ENCODE data around the gene KAT5.
"Not testable (repeated sequence)": the region's sequence is repeated elsewhere in the genome, so short reads cannot be mapped to it uniquely, and the experiment has no call there.

Gene KAT5

DNA sequence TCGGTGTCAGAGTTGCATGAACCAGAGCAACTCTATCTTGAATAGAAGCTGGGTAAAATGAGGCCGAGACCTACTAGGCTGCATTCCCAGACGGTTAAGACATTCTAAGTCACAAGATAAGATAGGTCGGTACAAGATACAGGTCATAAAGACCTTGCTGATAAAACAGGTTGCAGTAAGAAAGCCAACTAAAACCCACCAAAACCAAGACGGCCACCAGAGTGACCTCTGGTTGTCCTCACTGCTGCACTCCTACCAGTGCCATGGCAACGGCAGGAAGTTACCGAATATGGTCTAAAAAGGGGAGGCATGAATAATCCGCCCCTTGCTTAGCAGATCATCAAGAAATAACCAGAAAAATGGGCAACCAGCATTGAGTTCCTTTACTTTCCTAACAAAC, 2.4 kb upstream of the KAT5 start:
- DNase-seq (ENCODE audit: low read depth): no peak

DNA sequence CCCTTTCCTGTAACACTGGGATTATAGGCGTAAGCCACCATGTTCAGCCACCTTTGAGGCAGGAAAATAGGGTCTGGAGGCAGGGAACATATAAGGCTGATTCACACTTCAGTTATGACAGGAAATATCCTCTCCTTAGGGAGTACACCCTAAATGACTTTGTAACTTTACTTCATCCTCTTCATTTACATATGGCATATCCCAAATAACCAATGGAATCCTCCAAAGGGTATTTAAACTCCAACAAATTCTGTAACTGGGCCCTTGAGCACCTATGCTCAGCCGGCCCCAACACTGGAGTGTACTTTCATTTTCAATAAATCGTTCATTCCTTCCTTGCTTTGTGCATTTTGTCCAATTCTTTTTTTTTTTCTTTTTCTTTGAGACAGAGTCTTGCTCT, 1.6 kb upstream of the KAT5 start:
- no peak for DNase-seq (ENCODE audit: low read depth)

DNA sequence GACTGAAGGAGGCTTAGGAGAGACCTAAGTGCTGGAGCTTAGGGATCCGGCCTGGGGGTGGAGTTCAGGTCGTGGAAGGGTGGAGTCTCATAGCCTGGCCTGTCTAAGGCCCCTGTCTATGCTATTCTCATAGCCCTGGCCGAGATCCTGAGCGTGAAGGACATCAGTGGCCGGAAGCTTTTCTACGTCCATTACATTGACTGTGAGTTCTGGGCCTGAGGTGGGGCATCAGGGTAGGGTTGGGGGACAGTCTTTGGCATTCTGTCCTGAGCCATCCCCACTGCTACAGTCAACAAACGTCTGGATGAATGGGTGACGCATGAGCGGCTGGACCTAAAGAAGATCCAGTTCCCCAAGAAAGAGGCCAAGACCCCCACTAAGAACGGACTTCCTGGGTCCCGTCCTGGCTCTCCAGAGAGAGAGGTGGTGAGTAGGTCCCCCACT, 603 bp downstream of the KAT5 start:
- no peak for DNase-seq (ENCODE audit: low read depth)

DNA sequence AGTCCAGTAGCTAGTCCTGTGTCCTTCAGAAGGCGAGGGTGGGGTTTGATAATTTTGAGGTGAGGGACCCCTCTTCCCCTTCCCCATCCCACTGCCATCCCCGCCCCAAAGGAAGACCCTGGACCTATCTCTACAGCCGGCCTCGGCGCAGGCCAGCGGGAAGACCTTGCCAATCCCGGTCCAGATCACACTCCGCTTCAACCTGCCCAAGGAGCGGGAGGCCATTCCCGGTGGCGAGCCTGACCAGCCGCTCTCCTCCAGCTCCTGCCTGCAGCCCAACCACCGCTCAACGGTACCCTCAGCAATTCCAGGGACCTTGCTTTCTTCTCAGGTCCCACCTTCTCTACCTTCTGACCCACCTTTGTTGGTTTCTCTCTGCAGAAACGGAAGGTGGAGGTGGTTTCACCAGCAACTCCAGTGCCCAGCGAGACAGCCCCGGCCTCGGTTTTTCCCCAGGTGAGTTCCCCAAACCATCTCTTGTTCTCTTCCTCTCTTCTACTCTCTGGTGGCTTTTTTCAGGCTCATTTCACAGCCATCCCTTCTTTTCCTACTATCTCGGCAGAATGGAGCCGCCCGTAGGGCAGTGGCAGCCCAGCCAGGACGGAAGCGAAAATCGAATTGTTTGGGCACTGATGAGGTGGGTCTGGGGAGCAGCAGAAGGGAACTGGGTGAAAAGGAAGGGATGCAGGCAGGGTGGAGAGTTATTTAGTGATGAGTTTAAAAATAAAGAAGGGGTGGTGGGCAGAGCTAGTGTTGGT, 1.3 kb downstream of the KAT5 start:
- DNase-seq (ENCODE audit: low read depth): no peak

DNA sequence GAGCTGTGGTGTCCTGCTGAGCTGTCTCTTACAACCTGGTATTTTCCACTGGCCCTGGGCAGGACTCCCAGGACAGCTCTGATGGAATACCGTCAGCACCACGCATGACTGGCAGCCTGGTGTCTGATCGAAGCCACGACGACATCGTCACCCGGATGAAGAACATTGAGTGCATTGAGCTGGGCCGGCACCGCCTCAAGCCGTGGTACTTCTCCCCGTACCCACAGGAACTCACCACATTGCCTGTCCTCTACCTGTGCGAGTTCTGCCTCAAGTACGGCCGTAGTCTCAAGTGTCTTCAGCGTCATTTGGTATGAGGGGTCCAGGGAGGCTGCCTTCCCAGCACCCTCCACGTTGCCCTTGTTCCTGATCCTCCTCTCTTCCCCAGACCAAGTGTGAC, 2.4 kb downstream of the KAT5 start:
- no peak for DNase-seq (ENCODE audit: low read depth)

DNA sequence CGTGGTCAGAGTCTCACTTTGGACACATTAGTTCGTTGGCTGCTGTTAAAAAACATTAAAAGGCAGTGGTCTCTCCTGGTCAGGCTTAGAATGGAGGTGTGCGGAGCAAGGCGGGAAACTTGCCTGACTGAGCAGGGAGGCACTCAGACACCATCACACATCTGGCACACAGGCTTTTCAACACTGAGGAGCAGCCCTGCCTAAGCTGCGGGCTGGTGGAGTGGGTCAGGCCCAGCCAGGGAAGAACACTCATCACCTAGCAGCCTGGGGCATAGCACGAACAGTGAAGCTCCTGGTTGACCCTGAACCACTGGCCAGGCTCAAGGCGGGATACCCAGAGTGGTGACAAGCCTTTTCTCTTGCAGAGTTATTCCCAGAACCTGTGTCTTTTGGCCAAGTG, 4.2 kb downstream of the KAT5 start:
- no peak for DNase-seq (ENCODE audit: low read depth)

DNA sequence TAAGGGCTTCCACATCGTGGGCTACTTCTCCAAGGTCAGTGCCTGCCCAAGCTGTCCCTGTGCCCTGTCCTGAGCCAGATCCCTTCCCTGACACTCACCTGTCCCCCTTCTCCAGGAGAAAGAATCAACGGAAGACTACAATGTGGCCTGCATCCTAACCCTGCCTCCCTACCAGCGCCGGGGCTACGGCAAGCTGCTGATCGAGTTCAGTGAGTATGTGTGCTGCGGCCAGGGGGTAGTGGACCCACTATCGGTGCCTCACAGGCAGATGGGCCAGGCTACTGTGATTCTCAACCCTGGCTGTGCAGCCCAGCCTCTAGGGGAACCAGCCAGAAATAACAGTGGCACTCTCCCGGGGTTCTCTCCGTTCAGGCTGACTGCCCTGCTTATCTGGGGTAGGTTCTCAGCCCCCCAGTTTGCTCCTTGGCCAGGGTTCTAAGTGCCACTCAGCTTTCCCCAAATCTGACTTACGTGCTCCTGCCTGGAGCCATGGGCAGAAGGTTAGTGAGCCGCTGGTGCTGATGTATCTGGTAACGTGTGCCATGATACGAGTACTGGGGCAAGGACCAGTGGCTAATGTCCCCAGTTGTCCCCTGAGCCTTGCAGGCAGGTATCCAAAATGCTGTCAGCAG, 4.8 kb downstream of the KAT5 start:
- no peak for DNase-seq (ENCODE audit: low read depth)

DNA sequence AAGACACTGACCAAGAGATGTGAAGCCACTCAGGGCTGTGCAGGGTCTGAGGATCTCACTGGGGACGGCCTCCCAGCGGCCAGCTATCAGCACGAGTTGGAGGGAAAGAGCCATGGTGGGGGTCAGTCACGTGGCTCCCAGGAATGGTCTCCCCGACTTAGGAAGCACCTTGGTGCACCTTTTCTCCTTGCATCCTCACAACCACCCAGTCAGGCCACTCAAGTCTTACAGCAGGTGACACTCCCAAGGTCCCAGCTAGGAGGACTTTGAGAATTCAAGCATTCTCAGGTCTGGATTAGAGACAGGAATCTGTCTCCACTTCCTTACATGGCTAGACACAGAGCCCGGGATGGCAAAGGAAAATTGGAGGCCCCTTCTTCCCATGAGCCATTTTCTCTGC, 5.9 kb downstream of the KAT5 start:
- DNase-seq (ENCODE audit: low read depth): no peak

DNA sequence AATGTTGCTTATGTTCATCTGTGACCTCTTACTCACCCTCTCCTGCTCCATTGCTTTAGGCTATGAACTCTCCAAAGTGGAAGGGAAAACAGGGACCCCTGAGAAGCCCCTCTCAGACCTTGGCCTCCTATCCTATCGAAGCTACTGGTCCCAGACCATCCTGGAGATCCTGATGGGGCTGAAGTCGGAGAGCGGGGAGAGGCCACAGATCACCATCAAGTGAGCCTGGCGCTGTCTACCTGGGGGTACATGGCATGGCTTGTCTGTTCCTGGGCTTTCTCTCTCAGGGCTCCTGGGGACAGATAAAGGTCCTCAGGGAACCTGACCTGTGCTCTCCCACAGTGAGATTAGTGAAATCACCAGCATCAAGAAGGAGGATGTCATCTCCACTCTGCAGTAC, 6.5 kb downstream of the KAT5 start:
- DNase-seq (ENCODE audit: low read depth): no peak

DNA sequence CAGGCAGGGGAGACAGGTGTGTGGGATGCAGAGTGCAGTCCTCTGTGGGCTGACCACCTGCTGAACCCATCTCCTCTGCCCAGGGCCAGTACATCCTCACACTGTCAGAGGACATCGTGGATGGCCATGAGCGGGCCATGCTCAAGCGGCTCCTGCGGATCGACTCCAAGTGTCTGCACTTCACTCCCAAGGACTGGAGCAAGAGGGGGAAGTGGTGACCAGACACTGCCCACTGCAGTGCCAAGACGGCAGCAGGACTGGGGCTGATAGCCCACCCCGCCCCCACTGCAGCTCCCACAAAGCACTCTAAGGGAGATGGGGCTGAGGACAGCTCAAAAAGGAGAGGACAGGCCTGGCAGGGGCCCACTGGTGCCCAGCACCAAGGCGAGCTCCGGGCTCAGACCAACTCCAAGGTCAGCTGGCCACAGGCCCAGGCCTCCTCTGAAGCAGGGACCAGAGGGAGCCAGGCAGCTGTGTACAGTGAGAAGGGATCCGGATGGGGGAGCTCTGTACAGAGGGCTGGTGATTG, 7.0 kb downstream of the KAT5 start:
- DNase-seq (ENCODE audit: low read depth): no peak

DNA sequence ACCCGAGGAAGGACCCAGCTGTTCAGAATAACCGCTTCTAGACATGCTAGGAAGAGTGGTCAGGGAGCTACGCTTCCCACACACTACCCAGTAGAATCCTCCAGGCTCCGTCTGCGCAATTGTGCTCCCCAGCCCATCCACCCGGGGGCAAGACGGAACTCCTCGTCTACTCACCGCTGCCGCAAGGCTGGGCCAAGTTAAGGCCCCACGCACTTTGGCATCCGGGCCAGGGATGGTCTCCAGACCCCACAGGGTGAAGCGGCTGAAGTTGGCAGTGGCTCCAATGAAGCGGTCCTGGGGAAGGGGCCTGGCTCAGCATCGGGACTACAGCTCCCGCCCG, 7.8 kb downstream of the KAT5 start:
- no peak for DNase-seq (ENCODE audit: low read depth)

DNA sequence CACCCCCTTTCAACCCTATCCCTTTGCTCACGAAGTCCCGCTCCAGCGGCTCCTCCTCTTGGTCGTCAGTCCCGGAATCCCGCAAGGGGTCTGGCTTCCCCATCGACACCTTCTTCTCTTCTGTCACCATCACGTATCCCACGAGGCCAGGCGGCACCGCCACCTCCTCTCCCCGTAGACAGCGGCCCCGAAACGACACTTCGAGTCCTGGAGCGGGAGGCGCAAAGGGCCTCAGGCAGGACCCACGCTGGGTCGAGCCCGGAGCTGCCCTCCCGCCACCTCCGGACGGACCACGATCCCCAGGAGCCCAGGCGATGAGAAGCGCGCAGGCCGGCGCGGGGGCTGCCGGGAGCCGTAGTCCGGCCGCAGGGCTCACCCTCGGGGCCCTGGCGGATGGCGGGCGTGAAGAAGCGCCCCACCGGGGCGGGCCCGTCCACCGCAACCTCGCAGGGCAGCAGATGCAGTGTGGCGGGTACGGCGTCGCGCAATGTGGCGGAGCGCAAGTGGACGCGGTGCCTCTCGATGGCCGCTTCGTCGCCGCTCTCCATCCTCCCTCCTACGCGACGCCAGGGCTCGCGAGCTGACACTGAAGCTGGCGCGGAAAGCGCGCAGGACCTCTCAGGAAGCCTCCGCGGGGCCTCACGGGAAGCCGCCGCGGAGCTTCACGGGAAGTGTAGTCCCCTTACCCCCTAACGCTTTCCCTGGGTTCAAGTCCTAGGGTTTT, 8.3 kb downstream of the KAT5 start, which contains the start of gene RNASEH2C:
Gene RNASEH2C, minus strand, starts transcription at position 588 of the 724 bp plus-strand sequence. Its CDS starts 40 bp downstream, at position 548.
- peak; percentile 61 for DNase-seq (ENCODE audit: low read depth)

DNA sequence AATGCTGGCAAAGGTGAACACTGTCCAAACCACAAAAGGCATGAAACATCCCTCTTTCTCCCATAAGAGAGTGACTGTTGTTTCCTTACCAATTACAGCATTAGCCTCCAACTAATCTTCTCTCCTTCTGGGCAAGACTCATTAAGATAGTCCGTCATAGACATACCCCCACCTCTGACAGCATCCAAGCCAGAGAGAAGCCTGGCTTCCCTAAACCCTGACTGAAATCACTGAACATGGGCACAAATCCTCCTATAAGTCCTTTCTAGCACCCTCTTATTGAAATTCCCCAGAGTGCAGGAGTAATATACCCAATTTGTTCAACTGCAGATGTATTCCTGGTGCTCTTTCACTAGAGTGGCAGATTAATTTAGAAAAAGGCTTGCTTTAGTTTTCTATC, 10.2 kb downstream of the KAT5 start:
- no peak for DNase-seq (ENCODE audit: low read depth)

DNA sequence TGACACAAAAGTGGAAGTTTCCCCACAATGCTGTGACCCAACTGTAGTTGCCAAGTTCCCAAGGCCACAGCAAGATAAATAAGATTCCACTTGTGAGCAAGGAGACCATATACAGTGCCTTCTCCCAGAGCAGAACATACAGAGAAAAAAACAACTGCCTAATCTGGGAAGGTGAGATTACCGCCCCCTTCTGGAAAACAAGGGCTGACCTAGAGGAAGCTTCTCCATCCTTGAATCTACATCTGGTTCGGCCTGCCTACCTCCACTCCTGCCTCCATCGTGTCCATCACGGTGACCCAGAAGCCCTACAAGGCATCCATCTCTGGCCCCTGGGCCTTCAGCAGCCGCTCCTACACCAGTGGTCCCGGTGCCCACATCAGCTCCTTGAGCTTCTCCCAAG, 14.6 kb downstream of the KAT5 start:
- DNase-seq (ENCODE audit: low read depth): no peak

DNA sequence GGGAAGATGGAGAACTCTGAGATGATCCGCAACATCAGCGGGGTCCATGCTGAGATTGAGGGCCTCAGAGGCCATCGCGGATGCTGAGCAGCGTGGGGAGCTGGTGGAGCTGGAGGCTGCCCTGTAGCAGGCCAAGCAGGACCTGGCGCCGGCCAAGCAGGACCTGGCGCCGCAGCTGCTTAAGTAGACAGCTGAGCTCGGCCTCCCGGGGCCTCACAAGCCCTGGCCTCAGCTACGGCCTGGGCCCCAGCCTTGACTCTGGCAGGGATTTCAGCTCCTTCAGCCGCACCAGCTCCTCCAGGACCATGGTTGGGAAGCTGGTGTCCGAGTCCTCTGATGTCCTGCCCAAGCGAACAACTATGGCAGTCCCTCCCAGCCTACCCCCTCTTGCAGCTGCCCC, 15.8 kb downstream of the KAT5 start:
- no peak for DNase-seq (ENCODE audit: low read depth)

DNA sequence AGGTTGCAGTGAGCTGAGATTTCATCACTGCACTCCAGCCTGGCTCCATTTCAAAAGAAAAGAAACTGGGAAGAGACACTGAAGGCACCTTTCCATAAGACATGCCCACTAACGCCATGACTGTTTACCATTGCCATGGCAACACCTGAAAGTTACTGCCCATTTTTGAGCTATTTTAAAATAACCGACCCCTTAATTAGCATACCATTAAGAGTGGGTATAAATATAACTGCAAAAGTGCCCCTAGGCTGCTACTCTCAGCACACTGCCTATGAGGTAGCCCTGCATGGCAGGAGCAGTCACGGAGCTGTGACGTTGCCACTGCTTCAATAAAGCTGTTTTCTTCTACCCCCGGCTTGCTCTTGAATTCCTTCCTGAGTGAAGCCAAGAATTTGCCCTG, 18.4 kb downstream of the KAT5 start:
- DNase-seq (ENCODE audit: low read depth): no peak

DNA sequence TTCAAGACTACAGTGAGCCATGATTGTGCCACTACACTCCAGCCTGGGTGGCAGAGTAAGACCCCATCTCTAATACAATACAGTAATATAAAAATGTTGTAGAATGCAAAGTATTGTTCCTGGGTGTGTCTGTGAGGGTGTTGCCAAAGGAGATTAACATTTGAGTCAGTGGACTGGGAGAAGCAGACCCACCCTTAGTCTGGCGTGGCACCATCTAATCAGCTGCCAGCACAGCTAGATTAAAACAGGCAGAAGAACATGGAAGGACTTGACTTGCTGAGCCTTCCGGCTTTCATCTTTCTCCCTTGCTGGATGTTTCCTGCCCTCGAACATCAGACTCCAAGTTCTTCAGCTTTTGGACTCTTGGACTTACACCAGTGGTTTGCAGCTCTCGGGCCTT, 23.1 kb downstream of the KAT5 start:
- DNase-seq (ENCODE audit: low read depth): not testable (repeated sequence)

DNA sequence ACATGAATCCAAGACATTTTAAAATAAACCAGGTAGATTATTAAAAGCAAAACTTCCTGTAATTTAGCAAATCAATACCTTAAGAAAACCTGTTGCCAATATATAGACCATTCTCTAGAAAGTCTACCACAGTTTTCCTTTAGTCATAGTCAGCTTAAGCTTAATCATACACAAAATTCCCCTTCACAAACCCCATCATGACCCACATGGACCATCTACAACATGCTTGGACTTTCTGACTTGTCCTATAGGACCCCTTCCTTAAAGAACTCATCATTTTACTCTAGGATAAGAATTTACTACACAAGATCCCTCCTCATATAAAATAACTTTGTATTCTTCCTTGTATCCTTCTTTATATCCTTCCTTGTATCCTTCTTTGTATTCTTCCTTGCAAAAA, 24.8 kb downstream of the KAT5 start:
- DNase-seq (ENCODE audit: low read depth): no peak

DNA sequence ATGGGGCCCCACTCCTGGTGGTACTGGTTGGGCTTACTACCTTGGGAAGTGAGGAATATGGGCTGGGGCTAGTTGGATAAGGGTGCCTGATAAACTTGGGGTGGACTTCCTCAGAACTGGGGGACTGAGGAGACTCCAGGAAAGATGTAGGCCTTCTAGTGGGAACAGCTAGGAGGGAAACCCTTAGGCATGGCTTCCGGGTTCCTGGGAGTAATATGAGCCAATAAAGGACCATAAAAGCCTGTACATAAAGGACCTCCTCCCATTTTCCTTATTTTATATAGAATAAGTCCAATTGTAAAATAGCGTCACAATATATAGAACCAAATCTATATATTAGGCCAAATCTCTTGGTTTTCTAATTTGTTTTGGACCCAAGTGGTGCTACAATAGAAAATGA, 27.0 kb downstream of the KAT5 start:
- no peak for DNase-seq (ENCODE audit: low read depth)

DNA sequence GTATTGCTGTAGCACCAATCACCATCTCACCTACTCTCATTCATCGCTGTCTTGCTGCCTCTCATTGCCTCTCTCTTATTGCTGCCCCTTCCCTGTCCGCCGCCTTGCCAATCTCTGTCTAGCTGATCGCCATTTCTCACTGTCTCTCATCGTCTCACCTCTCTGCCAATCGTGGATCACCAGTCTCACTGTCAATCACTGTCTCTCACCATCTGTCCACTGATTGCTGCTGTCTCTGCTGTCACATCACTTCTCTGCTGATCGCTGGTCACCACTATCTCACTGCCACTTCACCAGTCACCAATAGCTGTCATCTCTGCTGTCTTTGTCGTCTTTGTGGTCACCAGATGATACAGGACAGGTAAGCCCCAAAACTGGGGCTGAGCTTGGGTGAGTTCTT, 29.1 kb downstream of the KAT5 start:
- no peak for DNase-seq (ENCODE audit: low read depth)

DNA sequence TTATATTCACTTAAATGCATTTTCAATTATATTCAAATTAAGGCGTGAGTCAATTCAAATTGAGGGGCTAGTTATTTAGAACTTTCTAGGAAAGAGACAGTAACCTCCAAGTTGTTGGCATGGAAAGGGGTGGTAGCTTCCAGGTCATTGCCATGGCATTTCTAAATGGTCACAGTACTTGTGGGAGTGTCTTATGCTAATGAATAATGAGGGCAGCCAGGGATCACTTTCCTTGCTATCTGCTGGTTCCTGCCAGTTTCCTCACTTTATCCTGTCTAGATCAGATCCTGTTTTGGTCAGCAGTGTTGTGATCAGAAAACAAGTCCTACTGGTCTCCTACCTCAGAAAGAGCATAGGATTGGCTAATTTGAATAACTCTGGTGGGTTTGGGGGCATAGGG, 30.3 kb downstream of the KAT5 start:
- no peak for DNase-seq (ENCODE audit: low read depth)

DNA sequence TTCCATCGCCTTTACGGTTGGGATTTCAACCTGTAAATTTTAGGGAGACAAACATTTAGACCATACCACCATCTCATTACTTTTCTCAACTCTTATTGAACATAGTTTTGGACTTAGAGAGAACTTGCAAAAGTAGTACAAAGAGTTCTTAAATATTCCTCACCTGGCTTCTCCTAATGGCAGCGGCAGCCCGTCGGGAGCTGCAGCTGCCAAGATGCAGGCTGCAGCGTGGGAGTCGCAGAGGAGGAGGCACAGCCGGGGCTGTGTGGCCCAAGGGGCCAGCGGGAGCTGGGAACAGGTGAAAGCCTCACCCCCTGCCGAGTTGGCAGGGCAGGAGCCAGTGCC, 31.6 kb downstream of the KAT5 start:
- no peak for DNase-seq (ENCODE audit: low read depth)

DNA sequence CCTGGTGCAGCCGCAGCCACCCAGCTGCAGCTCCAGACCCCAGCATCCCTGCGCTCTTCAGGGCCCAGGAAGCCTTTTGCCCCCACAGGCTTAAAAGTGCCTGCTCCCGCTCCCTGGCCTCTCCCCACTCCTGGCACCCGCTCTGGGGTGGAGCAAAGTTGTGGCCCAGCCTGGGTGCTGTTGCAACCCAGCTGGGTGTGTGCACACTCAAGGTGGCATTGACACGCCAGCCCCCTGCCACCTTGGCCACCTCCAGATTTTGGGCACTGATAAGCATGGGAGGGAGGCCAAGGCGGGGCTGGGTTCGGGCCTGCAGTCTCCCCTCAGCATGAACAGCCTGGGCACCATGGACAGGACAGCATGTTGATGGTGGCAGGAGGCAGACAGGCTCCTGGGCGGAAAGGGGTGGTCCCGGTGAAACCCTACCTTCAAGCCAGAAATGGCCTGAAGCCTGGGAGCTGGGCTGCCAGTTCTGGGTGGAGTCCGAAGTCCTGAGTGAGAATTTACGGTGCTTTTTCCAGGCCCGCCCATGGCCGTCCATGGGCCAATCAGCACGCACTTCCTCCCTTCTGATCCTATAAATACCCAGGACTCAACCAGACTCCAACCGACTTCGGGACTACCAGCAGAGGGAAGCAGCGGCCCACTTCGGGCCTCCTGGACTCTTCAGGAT, 32.1 kb downstream of the KAT5 start:
- DNase-seq (ENCODE audit: low read depth): no peak
